Activated T-cell treated with anti-CD3 and anti-CD28 coated beads, Interleukin-2, amount 50 U/mL, for 4 hours (primary cell): ENCODE data around the gene JOSD2. TPM values are rescaled to one million over a fixed set of nuclear protein-coding genes. Genes with fewer than 3 reads are reported as not detected.

Source experiments
- ATAC-seq, 2 donors: fragments of 200-7000 bp; cut with Tn5 transposase; one replicate each; pipeline ENCODE4 v1.10.0; 2021
- DNase-seq: peaks from one replicate; pipeline ENCODE4 v3.0.0-alpha.2; 2020
- H3K27me3 Mint-ChIP-seq: one replicate; pipeline ENCODE4 v1.8.0; 2021; ENCODE audit warnings: low read depth, mixed read lengths
- H3K36me3 Mint-ChIP-seq: one replicate; pipeline ENCODE4 v1.8.0; 2022; ENCODE audit warnings: mixed read lengths; ENCODE audit not compliant: insufficient read depth
- H3K4me1 Mint-ChIP-seq: one replicate; pipeline ENCODE4 v1.8.0; 2021; ENCODE audit warnings: low read depth, mixed read lengths
- H3K4me3 Mint-ChIP-seq: one replicate; pipeline ENCODE4 v1.8.0; 2021; ENCODE audit warnings: mild to moderate bottlenecking, moderate library complexity, mixed read lengths
- H3K9me3 Mint-ChIP-seq: one replicate; pipeline ENCODE4 v1.8.0; 2021; ENCODE audit warnings: mixed read lengths
- total RNA-seq, 3 donors: library from RNA; stranded (reverse); gene quantifications; one replicate each; pipeline ENCODE4 v1.2.1, GENCODE V29; 2021

JOSD2 gene, protein sequence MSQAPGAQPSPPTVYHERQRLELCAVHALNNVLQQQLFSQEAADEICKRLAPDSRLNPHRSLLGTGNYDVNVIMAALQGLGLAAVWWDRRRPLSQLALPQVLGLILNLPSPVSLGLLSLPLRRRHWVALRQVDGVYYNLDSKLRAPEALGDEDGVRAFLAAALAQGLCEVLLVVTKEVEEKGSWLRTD
- 10 to 100 TPM; 51.7 to 59.4 (median 55.6) TPM for total RNA-seq

DNA sequence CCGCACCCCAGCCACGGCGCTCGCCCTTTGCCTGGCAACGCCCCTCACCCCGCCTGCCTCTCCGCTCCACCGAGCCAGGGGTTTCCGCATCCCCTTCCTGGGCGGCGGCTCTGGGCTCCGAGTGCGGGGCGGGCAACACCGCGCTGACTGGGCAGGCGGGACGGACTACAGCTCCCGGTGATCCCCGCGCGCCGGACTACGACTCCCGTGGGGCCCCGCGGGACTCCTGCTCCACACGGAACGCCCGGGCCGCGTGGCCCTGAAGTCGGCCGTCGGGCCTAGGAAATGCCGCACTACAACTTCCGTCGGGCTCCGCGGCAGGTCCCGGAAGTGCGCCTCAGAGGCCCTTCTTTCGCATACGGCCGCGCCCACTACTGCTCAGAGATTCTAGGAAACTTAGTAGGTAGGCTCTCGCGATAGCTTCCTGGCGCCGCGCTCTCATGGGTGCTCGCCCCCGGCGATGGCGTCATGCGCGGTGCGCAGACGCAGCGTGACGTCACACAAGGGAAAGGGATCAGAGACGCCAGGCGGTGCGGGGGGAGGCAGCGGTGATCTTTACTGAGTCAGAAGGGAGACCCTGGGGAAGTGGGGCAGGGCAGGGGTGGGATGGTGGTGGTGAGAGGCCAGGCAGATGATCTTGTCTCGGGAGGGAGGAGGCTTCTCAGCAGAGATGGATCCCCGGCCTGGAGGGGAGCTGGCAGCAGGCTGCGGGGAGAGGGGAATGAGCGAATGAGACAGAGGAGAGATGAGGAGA is at the start of gene JOSD2:
Gene JOSD2 (minus strand): TSS at position 123 of the 754 bp plus-strand sequence. CDS start 760 bp downstream, outside the sequence.
- no peaks in the 10 kb centered on the region for H3K9me3 Mint-ChIP-seq
- peaks cover 8% of the 10 kb centered on the region for H3K4me1 Mint-ChIP-seq
- H3K4me3 Mint-ChIP-seq: peak within 1 kb of the TSS; percentile 95
- peaks cover 3% of the 10 kb centered on the region for H3K36me3 Mint-ChIP-seq
- peak; percentile 97 for ATAC-seq
- peaks cover 10% of the 10 kb centered on the region for H3K27me3 Mint-ChIP-seq
- DNase-seq: peak; percentile 97

DNA sequence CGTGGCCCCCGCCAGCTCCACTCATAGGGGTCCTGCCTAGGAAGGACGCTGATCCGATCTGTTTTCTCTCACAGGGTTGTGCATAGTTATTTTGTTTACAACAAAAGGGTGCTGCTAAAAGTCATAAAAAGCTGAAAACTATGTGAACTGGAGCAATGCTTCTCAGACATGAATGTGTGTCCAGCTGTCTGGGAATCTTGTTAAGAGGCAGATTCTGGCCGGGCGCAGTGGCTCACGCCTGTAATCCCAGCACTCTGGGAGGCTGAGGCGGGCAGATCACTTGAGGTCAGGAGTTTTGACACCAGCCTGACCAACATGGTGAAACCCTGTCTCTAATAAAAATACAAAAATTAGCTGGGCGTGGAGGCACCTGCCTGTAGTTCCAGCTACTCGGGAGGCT is 48.6 kb upstream of the JOSD2 start:
- DNase-seq (no peak), ATAC-seq (no peak)
- Mint-ChIP-seq H3K36me3 (no peaks in the 10 kb centered on the region), H3K4me3 (no peak overlapping the region), H3K27me3 (peaks cover 71% of the 10 kb centered on the region), H3K9me3 (no peaks in the 10 kb centered on the region), H3K4me1 (peaks cover 8% of the 10 kb centered on the region)

DNA sequence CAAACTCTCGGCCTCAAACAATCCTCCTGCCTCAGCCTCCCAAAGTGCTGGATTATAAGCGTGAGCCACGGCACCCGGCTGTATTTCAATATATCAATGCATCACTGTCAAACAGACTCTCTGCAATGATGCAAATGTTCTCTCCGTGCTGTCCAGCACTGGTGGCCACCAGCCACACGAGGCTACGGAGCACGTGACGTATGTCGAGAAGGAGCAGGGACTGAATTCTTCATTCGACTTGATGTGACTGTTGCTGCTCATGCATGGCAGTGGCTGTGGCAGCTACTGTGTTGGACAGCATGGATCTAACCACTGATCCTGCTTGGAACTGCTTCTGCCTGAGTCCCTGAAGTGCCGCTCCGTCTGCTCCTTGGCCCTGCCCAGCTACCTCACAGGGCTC is 47.5 kb upstream of the JOSD2 start:
- no peaks in the 10 kb centered on the region for H3K9me3 Mint-ChIP-seq
- ATAC-seq (no peak), DNase-seq (no peak)
- peaks cover 7% of the 10 kb centered on the region for H3K4me1 Mint-ChIP-seq
- H3K27me3 Mint-ChIP-seq: peaks cover 67% of the 10 kb centered on the region
- no peak overlapping the region for H3K4me3 Mint-ChIP-seq
- no peaks in the 10 kb centered on the region for H3K36me3 Mint-ChIP-seq

DNA sequence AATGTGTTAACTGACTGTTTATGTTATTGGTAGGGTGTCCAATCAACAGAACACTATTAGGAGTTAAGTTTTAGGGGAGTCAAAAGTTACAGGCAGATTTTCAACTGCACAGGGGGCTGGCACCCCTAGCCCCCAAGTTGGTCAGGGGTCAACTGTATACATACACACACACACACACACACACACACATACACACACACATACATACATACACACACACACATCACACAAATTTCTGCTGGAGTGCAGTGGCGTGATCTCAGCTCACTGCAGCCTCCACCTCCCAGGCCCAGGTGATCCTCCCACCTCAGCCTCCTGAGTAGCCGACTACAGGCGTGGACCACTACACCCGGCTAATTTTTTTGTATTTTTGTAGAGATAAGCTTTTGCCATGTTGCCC is 47.0 kb upstream of the JOSD2 start:
- H3K27me3 Mint-ChIP-seq: peaks cover 67% of the 10 kb centered on the region
- peaks cover 7% of the 10 kb centered on the region for H3K4me1 Mint-ChIP-seq
- no peak overlapping the region for H3K4me3 Mint-ChIP-seq
- H3K9me3 Mint-ChIP-seq: no peaks in the 10 kb centered on the region
- no peak for ATAC-seq
- no peaks in the 10 kb centered on the region for H3K36me3 Mint-ChIP-seq
- no peak for DNase-seq

DNA sequence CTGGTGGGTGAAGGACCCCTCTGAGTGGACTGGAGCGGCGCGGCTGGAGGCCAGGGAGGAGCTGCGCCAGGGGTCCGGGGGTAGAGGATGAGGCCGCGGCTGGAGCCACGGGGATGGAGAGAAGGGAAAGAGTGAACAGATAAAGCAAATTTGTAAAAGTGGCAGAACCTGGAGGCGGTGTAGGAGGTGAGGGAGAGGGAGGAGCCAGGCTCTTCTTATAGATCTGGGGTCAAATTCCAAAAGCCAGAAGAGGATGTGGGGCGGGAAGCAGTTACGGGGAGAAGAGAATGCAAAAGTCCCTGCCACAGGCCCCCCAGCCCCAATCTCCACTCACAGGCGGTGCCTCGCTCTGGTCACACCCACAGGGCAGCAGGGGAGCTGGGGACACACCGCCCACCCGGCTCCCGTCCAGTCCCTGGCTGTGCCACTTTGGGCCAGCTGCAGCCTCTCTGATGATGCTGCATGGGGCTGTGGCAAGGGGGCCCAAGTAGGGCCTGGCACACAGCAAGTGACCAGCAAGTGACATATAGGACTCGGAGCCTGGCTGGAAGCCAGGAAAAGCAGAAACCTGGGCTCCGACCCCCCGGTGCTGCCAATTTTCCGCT is 46.1 kb upstream of the JOSD2 start:
- no peak for ATAC-seq
- peaks cover 67% of the 10 kb centered on the region for H3K27me3 Mint-ChIP-seq

DNA sequence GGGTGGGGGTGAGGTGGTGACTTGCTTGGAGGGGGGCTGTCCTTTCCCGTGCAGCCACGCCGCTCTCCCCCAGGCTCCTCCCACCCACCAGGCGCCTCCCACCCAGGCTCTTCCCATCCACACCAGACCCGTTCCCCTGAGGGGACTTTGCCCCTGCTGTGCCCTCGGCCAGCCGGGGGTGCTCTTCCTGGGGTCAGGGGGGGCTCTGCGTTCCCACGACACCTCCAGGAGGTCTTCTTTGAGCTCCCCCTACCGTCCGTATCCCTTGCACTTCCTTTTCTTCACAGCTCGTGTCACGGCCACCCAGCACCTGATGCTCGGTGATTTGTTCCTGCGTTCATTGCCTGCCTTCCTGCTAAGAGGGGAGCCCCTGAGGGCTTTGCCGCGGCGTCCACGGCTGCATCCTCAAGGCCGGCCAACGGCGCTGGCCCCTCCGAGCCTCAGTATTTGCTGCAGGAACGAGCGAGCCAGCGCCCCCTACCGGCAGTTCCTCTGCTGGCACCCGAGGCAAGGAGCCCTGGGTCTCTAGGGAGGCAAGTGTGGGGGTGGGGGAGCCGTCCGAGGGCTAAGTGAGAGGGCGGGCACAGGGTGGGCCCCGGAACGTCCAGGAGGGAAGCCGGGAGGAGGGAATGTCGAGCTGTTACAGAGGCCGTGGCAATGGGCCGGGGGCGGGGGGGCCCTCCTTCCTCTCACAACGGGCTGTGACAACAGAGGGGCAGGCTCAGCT is 45.5 kb upstream of the JOSD2 start:
- Mint-ChIP-seq H3K27me3 (peaks cover 67% of the 10 kb centered on the region), H3K4me3 (peak overlapping the region; percentile 86), H3K4me1 (peaks cover 8% of the 10 kb centered on the region), H3K9me3 (no peaks in the 10 kb centered on the region), H3K36me3 (no peaks in the 10 kb centered on the region)
- ATAC-seq (peak; percentile 84 to 85), DNase-seq (peak; percentile 65)

More for the DNA sequence above, 46.1 kb upstream of the JOSD2 start:
- Mint-ChIP-seq H3K4me3 (no peak overlapping the region), H3K4me1 (peaks cover 7% of the 10 kb centered on the region), H3K36me3 (no peaks in the 10 kb centered on the region), H3K9me3 (no peaks in the 10 kb centered on the region)
- no peak for DNase-seq

DNA sequence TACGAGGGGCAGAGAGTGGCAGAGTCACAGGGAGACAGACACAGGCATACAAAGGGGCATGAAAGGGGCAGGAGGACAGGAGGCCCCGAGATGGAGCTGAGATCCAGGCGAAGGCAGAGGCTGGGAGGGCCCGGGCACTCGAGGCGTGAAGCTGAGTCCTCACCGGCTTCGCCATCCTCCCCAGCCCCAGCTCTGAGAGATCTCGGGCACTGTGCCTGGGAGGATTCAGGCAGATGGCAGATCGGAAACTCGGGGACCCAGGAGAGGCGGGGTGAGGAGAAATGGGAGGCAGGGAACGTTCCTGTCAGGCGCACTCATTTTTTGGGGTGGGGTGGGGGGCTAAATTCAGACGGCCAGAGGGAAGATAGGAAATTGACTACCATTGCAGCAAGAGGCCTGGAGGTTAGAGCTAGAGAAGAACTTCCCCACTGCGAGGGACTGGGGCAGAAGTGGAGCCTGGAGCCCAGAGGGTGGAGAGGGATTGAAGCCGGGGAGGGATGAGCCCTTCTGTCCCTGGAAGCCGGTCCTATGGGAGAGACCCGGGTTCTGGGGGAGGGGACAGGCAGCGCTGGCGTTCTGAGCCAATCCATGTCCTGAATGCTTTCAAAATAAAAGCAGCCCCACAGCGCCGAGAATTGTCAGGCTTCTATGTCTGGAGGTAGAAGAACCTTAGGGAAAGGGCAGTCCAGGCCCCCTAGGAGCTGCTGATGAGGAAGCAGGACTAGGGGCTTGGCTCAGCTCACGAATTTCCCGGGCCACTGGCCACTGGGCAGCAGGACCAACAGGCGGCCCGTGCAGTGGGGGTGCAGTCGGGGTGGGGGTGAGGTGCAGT is 44.7 kb upstream of the JOSD2 start:
- ATAC-seq (no peak), DNase-seq (no peak)
- Mint-ChIP-seq H3K9me3 (no peaks in the 10 kb centered on the region), H3K27me3 (peaks cover 62% of the 10 kb centered on the region), H3K4me1 (peaks cover 8% of the 10 kb centered on the region), H3K36me3 (no peaks in the 10 kb centered on the region), H3K4me3 (no peak overlapping the region)

DNA sequence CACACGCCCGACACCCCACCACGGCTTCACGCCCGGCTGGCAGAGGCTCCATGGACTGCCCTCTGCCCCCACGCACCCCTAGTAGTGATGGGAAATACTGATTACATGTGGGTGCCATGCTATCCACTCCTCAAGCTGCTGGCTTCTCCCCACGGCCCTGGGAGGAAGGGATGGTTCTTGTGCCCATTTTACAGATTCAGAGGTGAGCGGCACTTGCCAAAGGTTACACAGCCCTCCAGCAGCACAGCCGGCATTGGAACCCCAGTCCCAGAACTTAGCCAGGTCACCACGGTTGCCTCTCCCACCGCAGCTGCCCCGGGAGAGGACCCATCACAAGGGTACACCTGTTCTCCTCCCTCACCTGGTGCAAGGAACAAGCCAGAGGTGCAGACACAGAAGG is 44.0 kb upstream of the JOSD2 start:
- Mint-ChIP-seq H3K36me3 (no peaks in the 10 kb centered on the region), H3K9me3 (no peaks in the 10 kb centered on the region), H3K4me1 (peaks cover 8% of the 10 kb centered on the region), H3K27me3 (peaks cover 67% of the 10 kb centered on the region), H3K4me3 (no peak overlapping the region)
- ATAC-seq (no peak), DNase-seq (no peak)

DNA sequence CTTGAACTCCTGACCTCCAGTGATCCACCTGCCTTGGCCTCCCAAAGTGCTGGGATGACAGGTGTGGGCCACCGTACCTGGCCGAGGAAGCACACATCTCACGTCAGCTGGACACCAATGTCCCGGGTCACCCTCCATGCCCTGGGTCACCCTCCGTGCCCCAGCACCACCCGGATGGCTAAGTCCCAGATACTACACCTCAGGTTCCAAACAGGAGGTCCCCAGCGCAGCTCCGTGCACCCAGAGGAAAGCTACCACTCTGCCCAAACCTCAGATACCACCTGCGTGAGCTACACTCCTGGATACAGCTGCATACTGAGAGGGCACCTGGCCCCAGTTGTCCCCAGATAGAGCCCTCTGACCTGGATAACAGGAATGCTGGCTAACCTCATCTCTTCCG is 43.2 kb upstream of the JOSD2 start:
- H3K36me3 Mint-ChIP-seq: no peaks in the 10 kb centered on the region
- H3K27me3 Mint-ChIP-seq: peaks cover 68% of the 10 kb centered on the region
- DNase-seq: no peak

DNA sequence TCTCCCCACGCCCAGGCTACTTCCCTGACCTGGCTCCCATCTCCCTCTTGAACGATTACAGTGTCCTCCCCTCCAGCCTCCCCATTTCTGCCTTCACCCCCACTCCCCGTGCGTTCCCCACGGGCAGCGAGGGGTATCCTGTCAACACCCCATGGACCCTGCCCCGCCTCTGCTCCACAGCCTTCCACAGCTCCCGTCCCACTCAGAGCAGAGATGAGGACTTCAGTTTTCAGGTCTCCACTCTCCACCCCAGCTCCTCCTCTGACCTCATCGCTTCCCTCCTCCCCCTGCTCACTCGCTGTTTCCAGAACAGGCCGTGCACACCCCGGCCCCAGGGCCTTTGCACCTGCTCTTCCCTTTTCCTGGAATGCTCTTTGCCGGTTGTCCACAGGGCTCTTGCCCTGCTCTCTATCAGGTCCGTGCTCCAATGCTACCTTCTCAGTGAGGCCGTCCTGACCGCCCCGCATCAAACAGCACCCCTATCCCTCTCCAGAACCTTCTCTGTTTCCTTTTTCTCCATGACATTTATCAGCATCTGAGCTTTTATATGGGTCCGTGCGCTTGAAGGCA is 42.2 kb upstream of the JOSD2 start:
- no peaks in the 10 kb centered on the region for H3K36me3 Mint-ChIP-seq
- peaks cover 8% of the 10 kb centered on the region for H3K4me1 Mint-ChIP-seq
- no peaks in the 10 kb centered on the region for H3K9me3 Mint-ChIP-seq
- DNase-seq (no peak), ATAC-seq (no peak)
- no peak overlapping the region for H3K4me3 Mint-ChIP-seq
- peaks cover 65% of the 10 kb centered on the region for H3K27me3 Mint-ChIP-seq

More for the DNA sequence above, 43.2 kb upstream of the JOSD2 start:
- Mint-ChIP-seq H3K9me3 (no peaks in the 10 kb centered on the region), H3K4me1 (peaks cover 8% of the 10 kb centered on the region), H3K4me3 (no peak overlapping the region)
- no peak for ATAC-seq

DNA sequence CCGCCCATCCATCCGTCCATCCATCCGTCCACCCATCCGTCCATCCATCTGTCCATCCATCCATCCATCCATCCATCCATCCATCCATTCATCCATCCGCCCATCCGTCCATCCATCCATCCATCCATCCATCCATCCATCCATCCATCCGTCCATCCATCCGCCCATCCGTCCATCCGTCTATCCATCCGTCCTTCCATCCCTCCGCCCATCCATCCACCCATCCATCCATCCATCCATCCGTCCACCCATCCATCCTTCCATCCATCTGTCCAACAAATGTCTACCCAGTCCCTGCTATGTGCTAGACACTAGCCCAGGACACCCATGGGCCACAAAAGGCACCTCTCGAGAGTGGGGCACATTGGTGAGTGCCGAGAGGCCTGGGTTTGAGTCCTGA is 41.5 kb upstream of the JOSD2 start:
- H3K27me3 Mint-ChIP-seq: peaks cover 61% of the 10 kb centered on the region
- no peak overlapping the region for H3K4me3 Mint-ChIP-seq
- DNase-seq (no peak), ATAC-seq (no peak)
- H3K9me3 Mint-ChIP-seq: no peaks in the 10 kb centered on the region
- H3K4me1 Mint-ChIP-seq: peaks cover 8% of the 10 kb centered on the region
- H3K36me3 Mint-ChIP-seq: no peaks in the 10 kb centered on the region

DNA sequence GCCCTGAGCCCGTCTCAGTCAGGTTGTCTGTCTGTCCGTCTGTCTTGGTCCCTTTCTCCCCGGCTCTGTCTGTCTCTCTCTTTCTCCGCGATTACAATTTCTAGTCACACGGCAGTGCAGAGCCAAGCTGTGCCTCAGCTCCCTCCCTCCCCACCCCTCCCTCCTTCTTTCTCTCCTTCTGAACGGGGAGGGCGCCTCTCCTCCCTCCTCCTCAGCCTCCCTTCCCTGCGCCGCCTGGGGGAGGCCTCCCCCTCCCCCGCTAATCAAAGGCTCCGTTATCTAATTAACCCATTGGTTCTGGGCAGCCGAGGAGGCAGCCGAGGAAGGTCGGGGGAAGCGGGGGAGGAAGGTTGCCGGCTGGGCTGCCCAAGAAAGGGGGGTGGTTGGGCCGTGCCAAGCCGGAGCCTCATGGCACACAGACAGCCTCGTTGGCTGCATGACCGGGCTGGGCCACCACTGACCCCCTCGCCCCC is 40.8 kb upstream of the JOSD2 start:
- H3K9me3 Mint-ChIP-seq: no peaks in the 10 kb centered on the region
- DNase-seq (no peak), ATAC-seq (no peak)
- H3K27me3 Mint-ChIP-seq: peaks cover 58% of the 10 kb centered on the region
- H3K4me1 Mint-ChIP-seq: peaks cover 8% of the 10 kb centered on the region
- no peaks in the 10 kb centered on the region for H3K36me3 Mint-ChIP-seq
- H3K4me3 Mint-ChIP-seq: no peak overlapping the region

DNA sequence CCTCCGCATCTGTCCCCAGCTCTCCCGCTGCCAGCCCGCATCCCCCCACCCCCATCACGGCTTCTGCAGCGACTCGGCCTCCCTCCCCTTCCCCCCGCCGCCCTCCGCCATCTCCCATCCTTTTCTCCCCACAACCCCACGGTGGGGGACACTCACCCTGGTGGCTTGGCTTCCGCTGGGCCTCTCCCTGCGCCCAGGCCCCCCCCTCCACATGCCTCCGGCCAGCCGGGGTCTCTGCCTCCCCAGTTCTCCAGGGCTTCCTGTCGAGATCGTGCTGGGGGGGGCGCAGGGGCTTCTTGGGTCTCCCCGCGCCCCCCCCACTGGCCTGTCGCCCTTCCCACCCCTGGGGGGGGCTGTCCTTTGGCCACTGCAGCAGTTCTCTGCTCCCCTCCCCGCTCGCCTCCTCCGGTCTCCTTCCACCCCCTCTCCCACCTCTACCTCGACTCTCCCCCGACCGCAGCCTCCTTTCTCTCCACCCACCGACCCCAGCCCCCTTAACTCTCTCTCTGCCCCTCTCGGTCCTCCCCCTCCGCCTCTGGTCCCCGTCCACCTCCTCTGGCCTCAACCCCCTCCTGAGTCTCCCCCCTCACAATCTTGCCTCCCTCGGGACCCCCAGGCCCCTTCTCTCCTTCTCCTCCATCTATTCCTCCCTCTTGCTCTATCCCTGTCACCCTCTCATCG is 40.2 kb upstream of the JOSD2 start:
- DNase-seq (no peak), ATAC-seq (no peak)
- H3K4me3 Mint-ChIP-seq: no peak overlapping the region
- peaks cover 54% of the 10 kb centered on the region for H3K27me3 Mint-ChIP-seq
- no peaks in the 10 kb centered on the region for H3K9me3 Mint-ChIP-seq
- H3K36me3 Mint-ChIP-seq: no peaks in the 10 kb centered on the region
- peaks cover 4% of the 10 kb centered on the region for H3K4me1 Mint-ChIP-seq
